Measurements from ENCODE around the gene CA11. TPM values are rescaled to one million over a fixed set of nuclear protein-coding genes. Genes with fewer than 3 reads are reported as not detected.
"Not testable (repeated sequence)": the region's sequence is repeated elsewhere in the genome, so short reads cannot be mapped to it uniquely, and the experiment has no call there.

Gene CA11
- total and polyA plus RNA-seq, 9 of the 15 experiments (the other 6 are each of a cell fraction or from before 2014, with no cell fraction given): 2.9 to 19.9 (median 8.3) TPM

GRCh38 chr19:48693629-48694028 is 47.6 kb upstream of the CA11 start:
- H3K9ac ChIP-seq (ENCODE audit: insufficient read depth in 1 of 2, low read depth in 2 of 2, low read length in 2 of 2); H3K27me3 ChIP-seq (ENCODE audit: control insufficient read depth in 2 of 2, insufficient read depth in 2 of 2, low read length in 2 of 2); intact Hi-C loops (cut with micrococcal nuclease); BruUV-seq (replicated peaks); H3K79me2 ChIP-seq (ENCODE audit: control insufficient read depth, insufficient read depth, low read length); H3K4me2 ChIP-seq (ENCODE audit: insufficient read depth, low read length); DNase-seq (ENCODE audit: extremely low read depth in 1 of 4, low spot score in 3 of 4); H3K9me1 ChIP-seq (ENCODE audit: control insufficient read depth, insufficient read depth, low read length); FAIRE-seq; H3K9me3 ChIP-seq (replicated peaks; ENCODE audit: control insufficient read depth, insufficient read depth, low read depth, low read length); CTCF ChIA-PET (ENCODE audit: low intra/inter-chr PET ratio); H3K27ac ChIP-seq (ENCODE audit: extremely low read depth, low read depth, low read length); POLR2A ChIA-PET; in situ Hi-C loops (cut with MboI); H4K20me1 ChIP-seq (replicated peaks; ENCODE audit: control insufficient read depth, insufficient read depth, low read length); H3K36me3 ChIP-seq (ENCODE audit: control insufficient read depth, insufficient read depth, low read length); ATAC-seq; H3K4me3 ChIP-seq; H2AFZ ChIP-seq (ENCODE audit: low read depth, low read length): not testable (repeated sequence)
- peaks cover 9 to 26% of the 10 kb centered on the region in 2 experiments; a peak in 4 of 5 replicates for H3K4me1 ChIP-seq (replicated peaks in 1 of 2; ENCODE audit: control insufficient read depth in 2 of 2, insufficient read depth in 2 of 2, low read length in 2 of 2)
- peak; percentile 44; the same call in 1 of the 2 replicates for TF ChIP-seq CEBPG (CRISPR knock-in tag; IDR thresholded peaks at IDR 0.05)
- peak; percentile 24 to 64; a peak in 2 of 4 replicates for TF ChIP-seq CEBPG (tag; conservative IDR thresholded peaks at IDR 0.05 in 1 of 2, IDR thresholded peaks at IDR 0.05 in 1 of 2)
- TF ChIP-seq CEBPB (tag; IDR thresholded peaks at IDR 0.05): peak; percentile 89
- 62% methylated on average over 9 of the region's 9 CpGs for WGBS (ENCODE audit: insufficient coverage, low coverage, missing lambda C conversion rate)

- Histone ChIP-seq H3K9ac (ENCODE audit: insufficient read depth in 1 of 2, low read depth in 2 of 2, low read length in 2 of 2) (no peak overlapping the region), H2AFZ (ENCODE audit: low read depth, low read length) (no peak overlapping the region), H3K4me1 (replicated peaks in 1 of 2; ENCODE audit: control insufficient read depth in 2 of 2, insufficient read depth in 2 of 2, low read length in 2 of 2) (peaks cover 4 to 8% of the 10 kb centered on the region in 2 experiments; a peak in 3 of 5 replicates), H4K20me1 (replicated peaks; ENCODE audit: control insufficient read depth, insufficient read depth, low read length) (no peaks in the 10 kb centered on the region), H3K4me3 (no peak overlapping the region), H3K79me2 (ENCODE audit: control insufficient read depth, insufficient read depth, low read length) (no peaks in the 10 kb centered on the region), H3K27ac (ENCODE audit: extremely low read depth, low read depth, low read length) (no peak overlapping the region), H3K27me3 (ENCODE audit: control insufficient read depth in 2 of 2, insufficient read depth in 2 of 2, low read length in 2 of 2) (no peaks in the 10 kb centered on the region), H3K4me2 (ENCODE audit: insufficient read depth, low read length) (no peak overlapping the region), H3K9me3 (replicated peaks; ENCODE audit: control insufficient read depth, insufficient read depth, low read depth, low read length) (no peaks in the 10 kb centered on the region), H3K9me1 (ENCODE audit: control insufficient read depth, insufficient read depth, low read length) (no peaks in the 10 kb centered on the region), H3K36me3 (ENCODE audit: control insufficient read depth, insufficient read depth, low read length) (no peaks in the 10 kb centered on the region)
- no peak for FAIRE-seq
- DNase-seq (ENCODE audit: extremely low read depth in 1 of 4, low spot score in 3 of 4): no peak
- ATAC-seq: no peak
- ChIA-PET CTCF (ENCODE audit: low intra/inter-chr PET ratio) (no interaction called here), POLR2A (no interaction called here)
- in situ Hi-C loops (cut with MboI): no loop called here
- WGBS (ENCODE audit: insufficient coverage, low coverage, missing lambda C conversion rate): 18% methylated on average over 7 of the region's 7 CpGs
- BruUV-seq (replicated peaks): no TSS peak
- TF ChIP-seq ZNF408 (CRISPR knock-in tag; IDR thresholded peaks at IDR 0.05; ENCODE audit: low read depth): no peak
- 0 out of 4 replicates have a peak, but pooled peaks of 1 of the 2 experiments have one; percentile 11 for TF ChIP-seq KDM1A (IDR thresholded peaks at IDR 0.05)
- TF ChIP-seq SRSF7 (optimal IDR thresholded peaks at IDR 0.05; ENCODE audit: low read depth, low read length): no peak
- peak; percentile 26 for TF ChIP-seq RBM25 (IDR thresholded peaks at IDR 0.05; ENCODE audit: low read depth, low read length, severe bottlenecking)
- intact Hi-C loops (cut with micrococcal nuclease): no loop called here
Observed at GRCh38 chr19:48689449-48689848, 43.5 kb upstream of the CA11 start.

Data from K562 (cell line).